Measurements from ENCODE around the gene PDGFC. TPM values are rescaled to one million over a fixed set of nuclear protein-coding genes. Genes with fewer than 3 reads are reported as not detected.

PDGFC gene
- total and polyA plus RNA-seq, 2 of the 13 experiments (the other 11 are each of a cell fraction or from before 2014, with no cell fraction given): 4.6 to 9.1 TPM

GRCh38 chr4:157005831-157006230, 34.2 kb upstream of the PDGFC start:
- no peaks in the 10 kb centered on the region for H3K27me3 ChIP-seq (ENCODE audit: control insufficient read depth in 1 of 2, insufficient read depth in 2 of 2, low read length in 2 of 2)
- no peaks in the 10 kb centered on the region for H4K20me1 ChIP-seq (ENCODE audit: insufficient read depth, low read length)
- ATAC-seq (no peak), DNase-seq (ENCODE audit: low spot score) (no peak), FAIRE-seq (no peak)
- H3K4me1 ChIP-seq (ENCODE audit: insufficient read depth, low read length): no peaks in the 10 kb centered on the region
- POLR2A ChIA-PET: no interaction called here
- BruUV-seq (replicated peaks): no TSS peak
- CTCF ChIA-PET (ENCODE audit: low intra/inter-chr PET ratio, low total read pairs): no interaction called here
- no peaks in the 10 kb centered on the region for H3K36me3 ChIP-seq (replicated peaks in 1 of 2; ENCODE audit: control insufficient read depth in 1 of 2, insufficient read depth in 2 of 2, low read length in 2 of 2)
- H3K4me2 ChIP-seq (ENCODE audit: low read depth, low read length): no peak overlapping the region
- H2AFZ ChIP-seq (ENCODE audit: low read length): no peak overlapping the region
- 36% methylated on average over 3 of the region's 3 CpGs for WGBS (ENCODE audit: low lambda C conversion rate)
- no peaks in the 10 kb centered on the region for H3K79me2 ChIP-seq (ENCODE audit: insufficient read depth, low read length)
- in situ Hi-C loops (cut with HindIII; ENCODE audit: extremely low pct_ligation_motif_present, low pct_unique_long_range_greater_than_20kb): no loop called here
- no peaks in the 10 kb centered on the region for H3K9me3 ChIP-seq (ENCODE audit: low read length)
- no peak overlapping the region for H3K4me3 ChIP-seq (replicated peaks in 1 of 3; ENCODE audit: insufficient read depth in 1 of 3, low read depth in 2 of 3, low read length in 3 of 3)
- no peak overlapping the region for H3K27ac ChIP-seq (ENCODE audit: extremely low read length, insufficient read depth, low read length)
- no peak for TF ChIP-seq HNF1B (CRISPR knock-in tag; IDR thresholded peaks at IDR 0.05)
- TF ChIP-seq ADNP (CRISPR knock-in tag; IDR thresholded peaks at IDR 0.05): no peak
- no peak for TF ChIP-seq NFIC (IDR thresholded peaks at IDR 0.05; ENCODE audit: low read length)
- TF ChIP-seq ZBTB37 (CRISPR knock-in tag; IDR thresholded peaks at IDR 0.05): no peak
- no peak for TF ChIP-seq ZBTB49 (CRISPR knock-in tag; IDR thresholded peaks at IDR 0.05; ENCODE audit: borderline replicate concordance)
- TF ChIP-seq LCORL (IDR thresholded peaks at IDR 0.05): no peak
- TF ChIP-seq LCORL (CRISPR knock-in tag; IDR thresholded peaks at IDR 0.05): no peak
- TF ChIP-seq ZNF260 (CRISPR knock-in tag; IDR thresholded peaks at IDR 0.05; ENCODE audit: borderline replicate concordance, low read depth): no peak
- TF ChIP-seq FOXA1 (IDR thresholded peaks at IDR 0.05): no peak
- no peak for TF ChIP-seq FOXA1 (CRISPR knock-in tag; IDR thresholded peaks at IDR 0.05)
- no peak for TF ChIP-seq ZNF710 (CRISPR knock-in tag; IDR thresholded peaks at IDR 0.05; ENCODE audit: borderline replicate concordance)
- no peak for TF ChIP-seq NONO (IDR thresholded peaks at IDR 0.05)
- TF ChIP-seq NONO (CRISPR knock-in tag; conservative IDR thresholded peaks at IDR 0.05): no peak
- TF ChIP-seq RFX3 (CRISPR knock-in tag; IDR thresholded peaks at IDR 0.05): no peak
- no peak overlapping the region for H3K9ac ChIP-seq (ENCODE audit: insufficient read depth, low read depth, low read length)
- intact Hi-C loops (cut with micrococcal nuclease; ENCODE audit: unreplicated experiment): no loop called here

Measured in HepG2 (cell line).